ENCODE data around the gene ESRP2. TPM values are rescaled to one million over a fixed set of nuclear protein-coding genes. Genes with fewer than 3 reads are reported as not detected.

Gene ESRP2
- total and polyA plus RNA-seq, 9 of the 15 experiments (the other 6 are each of a cell fraction or from before 2014, with no cell fraction given) = 0.05 to 0.15 (median 0.07) TPM; not detected in 6

DNA sequence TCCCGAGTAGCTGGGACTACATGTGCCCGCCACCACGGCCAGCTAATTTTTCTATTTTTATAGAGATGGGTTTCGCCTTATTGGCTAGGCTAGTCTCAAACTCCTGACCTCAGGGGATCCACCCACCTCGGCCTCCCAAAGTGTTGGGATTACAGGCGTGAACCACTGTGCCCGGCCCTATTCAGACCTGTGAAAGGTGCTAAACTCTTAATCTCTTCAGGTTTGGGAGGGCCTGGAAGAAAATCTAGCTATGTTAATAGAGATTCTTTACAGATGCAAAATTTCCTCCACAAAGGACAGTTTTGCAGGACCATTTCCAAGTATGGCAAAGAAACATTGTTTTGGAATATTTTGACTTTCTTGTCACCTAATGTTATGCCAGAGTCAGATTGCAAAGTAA, 6.2 kb upstream of the ESRP2 start:
- H3K4me1 ChIP-seq (replicated peaks in 1 of 2; ENCODE audit: control insufficient read depth in 2 of 2, insufficient read depth in 2 of 2, low read length in 2 of 2) = peaks cover 20 to 37% of the 10 kb centered on the region in 2 experiments
- ATAC-seq (no peak), DNase-seq (ENCODE audit: extremely low read depth in 1 of 4, low spot score in 3 of 4) (no peak), FAIRE-seq (no peak)
- POLR2A ChIA-PET = no interaction called here
- CTCF ChIA-PET (ENCODE audit: low intra/inter-chr PET ratio) = no interaction called here
- no TSS peak for BruUV-seq (replicated peaks)
- peaks cover 5% of the 10 kb centered on the region; the same call in 2 of the 3 replicates for H3K79me2 ChIP-seq (ENCODE audit: control insufficient read depth, insufficient read depth, low read length)
- peaks cover 8% of the 10 kb centered on the region for H3K9me1 ChIP-seq (ENCODE audit: control insufficient read depth, insufficient read depth, low read length)
- no peaks in the 10 kb centered on the region for H3K27me3 ChIP-seq (ENCODE audit: control insufficient read depth in 2 of 2, insufficient read depth in 2 of 2, low read length in 2 of 2)
- H3K4me2 ChIP-seq (ENCODE audit: insufficient read depth, low read length) = no peak overlapping the region
- 79% methylated on average over 6 of the region's 7 CpGs for WGBS (ENCODE audit: insufficient coverage, low coverage, missing lambda C conversion rate)
- no peaks in the 10 kb centered on the region for H3K36me3 ChIP-seq (ENCODE audit: control insufficient read depth, insufficient read depth, low read length)
- intact Hi-C loops (cut with micrococcal nuclease) = no loop called here
- H3K9ac ChIP-seq (ENCODE audit: insufficient read depth in 1 of 2, low read depth in 2 of 2, low read length in 2 of 2) = no peak overlapping the region
- H3K4me3 ChIP-seq = no peak overlapping the region
- H4K20me1 ChIP-seq (replicated peaks; ENCODE audit: control insufficient read depth, insufficient read depth, low read length) = peaks cover 6% of the 10 kb centered on the region; the same call in 1 of the 2 replicates
- no peak overlapping the region for H2AFZ ChIP-seq (ENCODE audit: low read depth, low read length)
- H3K27ac ChIP-seq (ENCODE audit: extremely low read depth, low read depth, low read length) = no peak overlapping the region
- in situ Hi-C loops (cut with MboI) = loop anchor here (10.0 kb wide), 1 partner anchor 717 kb away; the partner anchor contains the start of gene RIPOR1
- peaks cover 3% of the 10 kb centered on the region; the same call in 1 of the 2 replicates for H3K9me3 ChIP-seq (replicated peaks; ENCODE audit: control insufficient read depth, insufficient read depth, low read depth, low read length)
- TF ChIP-seq ZNF584 (CRISPR knock-in tag; IDR thresholded peaks at IDR 0.05; ENCODE audit: low read depth) (no peak), MIER1 (IDR thresholded peaks at IDR 0.05; ENCODE audit: low read depth) (no peak), ZNF778 (CRISPR knock-in tag; IDR thresholded peaks at IDR 0.05) (no peak), SAFB2 (IDR thresholded peaks at IDR 0.05; ENCODE audit: borderline replicate concordance, low read depth, low read length, severe bottlenecking) (no peak), NBN (IDR thresholded peaks at IDR 0.05; ENCODE audit: low read depth) (no peak), ESRRA (IDR thresholded peaks at IDR 0.05; ENCODE audit: borderline replicate concordance, low read depth) (no peak), MTA2 (IDR thresholded peaks at IDR 0.05; ENCODE audit: low read depth) (no peak), DNMT1 (IDR thresholded peaks at IDR 0.05) (no peak), PML (IDR thresholded peaks at IDR 0.05; ENCODE audit: low read length) (no peak), KDM5B (IDR thresholded peaks at IDR 0.05; ENCODE audit: insufficient replicate concordance, low read depth, low read length) (no peak), ZNF695 (CRISPR knock-in tag; IDR thresholded peaks at IDR 0.05) (no peak), TCF7 (IDR thresholded peaks at IDR 0.05; ENCODE audit: borderline replicate concordance) (no peak), ZSCAN29 (IDR thresholded peaks at IDR 0.05) (no peak)
- TF ChIP-seq, protein P1, sequence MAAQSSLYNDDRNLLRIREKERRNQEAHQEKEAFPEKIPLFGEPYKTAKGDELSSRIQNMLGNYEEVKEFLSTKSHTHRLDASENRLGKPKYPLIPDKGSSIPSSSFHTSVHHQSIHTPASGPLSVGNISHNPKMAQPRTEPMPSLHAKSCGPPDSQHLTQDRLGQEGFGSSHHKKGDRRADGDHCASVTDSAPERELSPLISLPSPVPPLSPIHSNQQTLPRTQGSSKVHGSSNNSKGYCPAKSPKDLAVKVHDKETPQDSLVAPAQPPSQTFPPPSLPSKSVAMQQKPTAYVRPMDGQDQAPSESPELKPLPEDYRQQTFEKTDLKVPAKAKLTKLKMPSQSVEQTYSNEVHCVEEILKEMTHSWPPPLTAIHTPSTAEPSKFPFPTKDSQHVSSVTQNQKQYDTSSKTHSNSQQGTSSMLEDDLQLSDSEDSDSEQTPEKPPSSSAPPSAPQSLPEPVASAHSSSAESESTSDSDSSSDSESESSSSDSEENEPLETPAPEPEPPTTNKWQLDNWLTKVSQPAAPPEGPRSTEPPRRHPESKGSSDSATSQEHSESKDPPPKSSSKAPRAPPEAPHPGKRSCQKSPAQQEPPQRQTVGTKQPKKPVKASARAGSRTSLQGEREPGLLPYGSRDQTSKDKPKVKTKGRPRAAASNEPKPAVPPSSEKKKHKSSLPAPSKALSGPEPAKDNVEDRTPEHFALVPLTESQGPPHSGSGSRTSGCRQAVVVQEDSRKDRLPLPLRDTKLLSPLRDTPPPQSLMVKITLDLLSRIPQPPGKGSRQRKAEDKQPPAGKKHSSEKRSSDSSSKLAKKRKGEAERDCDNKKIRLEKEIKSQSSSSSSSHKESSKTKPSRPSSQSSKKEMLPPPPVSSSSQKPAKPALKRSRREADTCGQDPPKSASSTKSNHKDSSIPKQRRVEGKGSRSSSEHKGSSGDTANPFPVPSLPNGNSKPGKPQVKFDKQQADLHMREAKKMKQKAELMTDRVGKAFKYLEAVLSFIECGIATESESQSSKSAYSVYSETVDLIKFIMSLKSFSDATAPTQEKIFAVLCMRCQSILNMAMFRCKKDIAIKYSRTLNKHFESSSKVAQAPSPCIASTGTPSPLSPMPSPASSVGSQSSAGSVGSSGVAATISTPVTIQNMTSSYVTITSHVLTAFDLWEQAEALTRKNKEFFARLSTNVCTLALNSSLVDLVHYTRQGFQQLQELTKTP (IDR thresholded peaks at IDR 0.05; ENCODE audit: low read depth in 1 of 2, partially characterized antibody in 2 of 2) = no peak
- TF ChIP-seq, protein P2, sequence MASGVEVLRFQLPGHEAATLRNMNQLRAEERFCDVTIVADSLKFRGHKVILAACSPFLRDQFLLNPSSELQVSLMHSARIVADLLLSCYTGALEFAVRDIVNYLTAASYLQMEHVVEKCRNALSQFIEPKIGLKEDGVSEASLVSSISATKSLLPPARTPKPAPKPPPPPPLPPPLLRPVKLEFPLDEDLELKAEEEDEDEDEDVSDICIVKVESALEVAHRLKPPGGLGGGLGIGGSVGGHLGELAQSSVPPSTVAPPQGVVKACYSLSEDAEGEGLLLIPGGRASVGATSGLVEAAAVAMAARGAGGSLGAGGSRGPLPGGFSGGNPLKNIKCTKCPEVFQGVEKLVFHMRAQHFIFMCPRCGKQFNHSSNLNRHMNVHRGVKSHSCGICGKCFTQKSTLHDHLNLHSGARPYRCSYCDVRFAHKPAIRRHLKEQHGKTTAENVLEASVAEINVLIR (CRISPR knock-in tag; IDR thresholded peaks at IDR 0.05) = no peak
- TF ChIP-seq, protein P3, sequence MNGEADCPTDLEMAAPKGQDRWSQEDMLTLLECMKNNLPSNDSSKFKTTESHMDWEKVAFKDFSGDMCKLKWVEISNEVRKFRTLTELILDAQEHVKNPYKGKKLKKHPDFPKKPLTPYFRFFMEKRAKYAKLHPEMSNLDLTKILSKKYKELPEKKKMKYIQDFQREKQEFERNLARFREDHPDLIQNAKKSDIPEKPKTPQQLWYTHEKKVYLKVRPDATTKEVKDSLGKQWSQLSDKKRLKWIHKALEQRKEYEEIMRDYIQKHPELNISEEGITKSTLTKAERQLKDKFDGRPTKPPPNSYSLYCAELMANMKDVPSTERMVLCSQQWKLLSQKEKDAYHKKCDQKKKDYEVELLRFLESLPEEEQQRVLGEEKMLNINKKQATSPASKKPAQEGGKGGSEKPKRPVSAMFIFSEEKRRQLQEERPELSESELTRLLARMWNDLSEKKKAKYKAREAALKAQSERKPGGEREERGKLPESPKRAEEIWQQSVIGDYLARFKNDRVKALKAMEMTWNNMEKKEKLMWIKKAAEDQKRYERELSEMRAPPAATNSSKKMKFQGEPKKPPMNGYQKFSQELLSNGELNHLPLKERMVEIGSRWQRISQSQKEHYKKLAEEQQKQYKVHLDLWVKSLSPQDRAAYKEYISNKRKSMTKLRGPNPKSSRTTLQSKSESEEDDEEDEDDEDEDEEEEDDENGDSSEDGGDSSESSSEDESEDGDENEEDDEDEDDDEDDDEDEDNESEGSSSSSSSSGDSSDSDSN (IDR thresholded peaks at IDR 0.05; ENCODE audit: borderline replicate concordance in 1 of 2, low read depth in 2 of 2, low read length in 2 of 2) = no peak

All from K562 (cell line).